HT-29 (cell line): Measurements from ENCODE around the gene TCF20. TPM values are rescaled to one million over a fixed set of nuclear protein-coding genes. Genes with fewer than 3 reads are reported as not detected.

Experiments used
- DNase-seq: peaks from one replicate; pipeline ENCODE4 v3.0.0-alpha.2; 2015; ENCODE audit warnings: low spot score
- total RNA-seq: library from RNA; depleted of rRNA; stranded (reverse); fragments of >200 nt; shearing (Covaris generic); gene quantifications from 2 replicates; pipeline ENCODE4 v1.2.3, GENCODE V29; 2014; rRNA removed

TCF20 gene
- 47.2 and 48.3 TPM in 2 replicates for total RNA-seq

GRCh38 chr22:42270510-42271190 is at the start of gene TCF20:
Gene TCF20, minus strand, starts transcription at chr22:42270653. Its CDS starts 55,348 bp downstream, at chr22:42215305.
- DNase-seq = peak; percentile 59

- DNase-seq = no peak
Observed at GRCh38 chr22:42319386-42319785, 48.9 kb upstream of the TCF20 start.

- no peak for DNase-seq
Observed at GRCh38 chr22:42318967-42319366, 48.5 kb upstream of the TCF20 start.

- DNase-seq = peak; percentile 30
Observed at GRCh38 chr22:42317691-42318547, 47.5 kb upstream of the TCF20 start.

GRCh38 chr22:42317008-42317407 is 46.6 kb upstream of the TCF20 start:
- DNase-seq = peak; percentile 39

GRCh38 chr22:42315392-42315756 is 44.9 kb upstream of the TCF20 start:
- DNase-seq = no peak

- DNase-seq = no peak
Observed at GRCh38 chr22:42314709-42315391, 44.4 kb upstream of the TCF20 start.

GRCh38 chr22:42313804-42314581 is 43.5 kb upstream of the TCF20 start:
- peak; percentile 90 for DNase-seq

- DNase-seq = no peak
Observed at GRCh38 chr22:42313204-42313603, 42.8 kb upstream of the TCF20 start.

GRCh38 chr22:42310291-42311015 is 40.0 kb upstream of the TCF20 start:
- DNase-seq = no peak

- no peak for DNase-seq
Observed at GRCh38 chr22:42309865-42310264, 39.4 kb upstream of the TCF20 start.

- DNase-seq = no peak
Observed at GRCh38 chr22:42308892-42309468, 38.5 kb upstream of the TCF20 start.

- no peak for DNase-seq
Observed at GRCh38 chr22:42307806-42308563, 37.5 kb upstream of the TCF20 start.

- no peak for DNase-seq
Observed at GRCh38 chr22:42306010-42306409, 35.6 kb upstream of the TCF20 start.

GRCh38 chr22:42304324-42304790 is 33.9 kb upstream of the TCF20 start:
- no peak for DNase-seq

- peak; percentile 64 for DNase-seq
Observed at GRCh38 chr22:42303396-42304323, 33.2 kb upstream of the TCF20 start.

- no peak for DNase-seq
Observed at GRCh38 chr22:42301742-42302102, 31.3 kb upstream of the TCF20 start.

- DNase-seq = peak; percentile 59
Observed at GRCh38 chr22:42301077-42301741, 30.8 kb upstream of the TCF20 start.
